ENCODE results near the gene CD47. TPM values are rescaled to one million over a fixed set of nuclear protein-coding genes. Genes with fewer than 3 reads are reported as not detected.

Gene CD47
- total and polyA plus RNA-seq, 2 of the 4 experiments (the other 2 are of a cell fraction) = 45.9 to 52.0 TPM

DNA sequence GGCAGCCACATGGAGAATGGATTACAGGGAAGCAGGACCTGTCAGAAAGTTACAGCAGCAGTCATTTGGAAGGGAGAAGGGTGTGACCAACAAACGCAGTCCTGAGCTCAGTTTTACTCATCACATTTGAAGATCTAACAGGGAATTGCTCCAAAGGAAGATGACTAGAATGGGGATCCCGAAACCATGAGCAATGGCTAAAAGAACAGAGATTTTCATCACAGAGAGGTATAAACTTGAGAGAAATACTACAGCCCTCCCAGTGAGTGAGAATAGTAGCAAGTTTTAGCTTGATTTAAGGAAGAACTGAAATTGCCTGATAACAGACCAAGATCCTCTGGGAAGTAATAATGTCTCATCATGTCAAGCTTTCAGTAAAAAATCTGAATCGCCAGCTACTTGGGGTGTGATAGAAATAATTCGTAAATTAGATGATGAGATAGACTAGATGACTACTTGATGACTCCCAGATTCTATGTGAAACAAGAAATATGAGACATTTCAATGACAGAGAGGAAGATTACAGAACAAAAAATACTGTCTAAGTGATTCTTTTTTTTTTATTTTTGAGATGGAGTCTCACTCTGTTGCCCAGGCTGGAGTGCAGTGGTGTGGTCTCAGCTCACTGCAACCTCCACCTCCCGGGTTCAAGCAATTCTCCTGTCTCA, 16.9 kb downstream of the CD47 start:
- H2AK9ac ChIP-seq (replicated peaks; ENCODE audit: low read depth, low read length, poor library complexity) = no peak overlapping the region
- dilution Hi-C loops (cut with HindIII; ENCODE audit: low sequenced_read_pairs, unreplicated experiment) (no loop called here), intact Hi-C loops (cut with micrococcal nuclease) (no loop called here), in situ Hi-C loops (cut with MboI; ENCODE audit: low sequenced_read_pairs) (no loop called here)
- H3K9ac ChIP-seq (ENCODE audit: low read depth, low read length) = no peak overlapping the region
- H2BK15ac ChIP-seq (ENCODE audit: low read depth, low read length) = no peak overlapping the region
- no peak overlapping the region for H2AFZ ChIP-seq (replicated peaks; ENCODE audit: low read length, poor library complexity)
- H3K23ac ChIP-seq (ENCODE audit: low read depth, low read length) = no peak overlapping the region
- peaks cover 7% of the 10 kb centered on the region for H3K9me1 ChIP-seq (ENCODE audit: insufficient read depth, low read length)
- H3K56ac ChIP-seq (ENCODE audit: extremely low read depth, insufficient read depth, low read length) = no peak overlapping the region
- H3K4ac ChIP-seq (ENCODE audit: low read depth, low read length) = no peak overlapping the region
- H2BK20ac ChIP-seq (ENCODE audit: low read depth, low read length) = no peak overlapping the region
- ATAC-seq (ENCODE audit: low read depth) (no peak), DNase-seq (peak; percentile 19)
- H4K20me1 ChIP-seq (ENCODE audit: insufficient read depth, low read length) = 0 out of 2 replicates have a peak, but pooled peaks cover 2% of the 10 kb centered on the region
- H3K79me1 ChIP-seq (ENCODE audit: low read depth in 1 of 2, low read length in 2 of 2) = peaks cover 32 to 48% of the 10 kb centered on the region in 2 experiments
- no peak overlapping the region for H3K27ac ChIP-seq (ENCODE audit: insufficient read depth, low read length)
- BruUV-seq (replicated peaks) = no TSS peak
- no peak overlapping the region for H4K5ac ChIP-seq (ENCODE audit: low read depth, low read length)
- H4K8ac ChIP-seq (ENCODE audit: low read depth in 2 of 2, low read length in 2 of 2) = no peak overlapping the region
- no peaks in the 10 kb centered on the region for H3K27me3 ChIP-seq (ENCODE audit: control insufficient read depth, insufficient read depth, low read length)
- H3K9me3 ChIP-seq (ENCODE audit: control insufficient read depth, insufficient read depth, low read length) = no peaks in the 10 kb centered on the region
- no CpG with 5 or more reads among the region's 5 CpGs for WGBS, 2 experiments (ENCODE audit: extremely low coverage in 2 of 2, insufficient read length in 1 of 2)
- no peak overlapping the region for H2AK5ac ChIP-seq (ENCODE audit: low read depth, low read length)
- no peak overlapping the region for H4K91ac ChIP-seq (ENCODE audit: insufficient read depth, low read depth, low read length)
- H3K4me2 ChIP-seq (ENCODE audit: low read depth, low read length) = no peak overlapping the region
- no peak overlapping the region for H3K14ac ChIP-seq (replicated peaks; ENCODE audit: low read depth, low read length)
- no peak overlapping the region for H2BK5ac ChIP-seq (ENCODE audit: low read depth, low read length, poor library complexity, severe bottlenecking)
- no peak overlapping the region for H2BK120ac ChIP-seq (ENCODE audit: low read depth, low read length)
- no peak overlapping the region for H3K4me3 ChIP-seq (ENCODE audit: insufficient read depth, low read depth, low read length)
- ChIA-PET POLR2A (ENCODE audit: unreplicated experiment) (interaction anchor here (0.6 kb wide), 1 partner anchor 131 kb away, joined by 3 read pairs; no protein-coding TSS in a partner anchor), CTCF (interaction anchor here (0.6 to 0.7 kb wide), 2 partner anchors 14 to 80 kb away, joined by 5 read pairs; no protein-coding TSS in a partner anchor)
- TF ChIP-seq SMC3 (IDR thresholded peaks at IDR 0.05; ENCODE audit: low read depth, low read length) = no peak
- TF ChIP-seq USF2 (IDR thresholded peaks at IDR 0.05; ENCODE audit: low read depth, low read length) = no peak
- no peak for TF ChIP-seq POLR2A (IDR thresholded peaks at IDR 0.05; ENCODE audit: low read depth, low read length)
- TF ChIP-seq ELK1 (IDR thresholded peaks at IDR 0.05; ENCODE audit: borderline replicate concordance, low read depth, low read length) = no peak
- no peak for TF ChIP-seq RCOR1 (IDR thresholded peaks at IDR 0.05; ENCODE audit: insufficient replicate concordance, low read length)
- TF ChIP-seq FOS (IDR thresholded peaks at IDR 0.05; ENCODE audit: low read depth, low read length) = no peak
- no peak for TF ChIP-seq CHD1 (IDR thresholded peaks at IDR 0.05; ENCODE audit: low read depth, low read length)
- no peak for TF ChIP-seq RFX5 (IDR thresholded peaks at IDR 0.05; ENCODE audit: low read depth, low read length)
- TF ChIP-seq, protein P1, sequence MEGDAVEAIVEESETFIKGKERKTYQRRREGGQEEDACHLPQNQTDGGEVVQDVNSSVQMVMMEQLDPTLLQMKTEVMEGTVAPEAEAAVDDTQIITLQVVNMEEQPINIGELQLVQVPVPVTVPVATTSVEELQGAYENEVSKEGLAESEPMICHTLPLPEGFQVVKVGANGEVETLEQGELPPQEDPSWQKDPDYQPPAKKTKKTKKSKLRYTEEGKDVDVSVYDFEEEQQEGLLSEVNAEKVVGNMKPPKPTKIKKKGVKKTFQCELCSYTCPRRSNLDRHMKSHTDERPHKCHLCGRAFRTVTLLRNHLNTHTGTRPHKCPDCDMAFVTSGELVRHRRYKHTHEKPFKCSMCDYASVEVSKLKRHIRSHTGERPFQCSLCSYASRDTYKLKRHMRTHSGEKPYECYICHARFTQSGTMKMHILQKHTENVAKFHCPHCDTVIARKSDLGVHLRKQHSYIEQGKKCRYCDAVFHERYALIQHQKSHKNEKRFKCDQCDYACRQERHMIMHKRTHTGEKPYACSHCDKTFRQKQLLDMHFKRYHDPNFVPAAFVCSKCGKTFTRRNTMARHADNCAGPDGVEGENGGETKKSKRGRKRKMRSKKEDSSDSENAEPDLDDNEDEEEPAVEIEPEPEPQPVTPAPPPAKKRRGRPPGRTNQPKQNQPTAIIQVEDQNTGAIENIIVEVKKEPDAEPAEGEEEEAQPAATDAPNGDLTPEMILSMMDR (conservative IDR thresholded peaks at IDR 0.05; ENCODE audit: low read depth, low read length) = no peak
- TF ChIP-seq CEBPB (IDR thresholded peaks at IDR 0.05; ENCODE audit: low read depth, low read length) = no peak
- no peak for TF ChIP-seq BHLHE40 (IDR thresholded peaks at IDR 0.05; ENCODE audit: low read depth, low read length)
- no peak for TF ChIP-seq MAFK (IDR thresholded peaks at IDR 0.05; ENCODE audit: low read depth, low read length)
- no peak for TF ChIP-seq RAD21 (IDR thresholded peaks at IDR 0.05; ENCODE audit: low read length)
- H3K36me3 ChIP-seq (ENCODE audit: control insufficient read depth, insufficient read depth, low read length) = peaks cover 7% of the 10 kb centered on the region
- no peaks in the 10 kb centered on the region for H3K4me1 ChIP-seq (ENCODE audit: control insufficient read depth, insufficient read depth, low read length)
- H3K18ac ChIP-seq (ENCODE audit: low read depth, low read length) = no peak overlapping the region

Measured in IMR-90 (cell line).